AG09319 (cell line): ENCODE results near the gene ACAD11.
"Not testable (repeated sequence)": the region's sequence is repeated elsewhere in the genome, so short reads cannot be mapped to it uniquely, and the experiment has no call there.

Experiments used
- DNase-seq: peaks from one replicate; pipeline ENCODE4 v3.0.0-alpha.2; 2010; ENCODE audit warnings: low read depth; ENCODE audit errors: extremely low read depth
- TF ChIP-seq, protein P1 (sequence below): IDR thresholded peaks from 2 replicates; pipeline ENCODE4 v1.5.1; 2011; ENCODE audit warnings: low read depth, mild to moderate bottlenecking, inconsistent platforms, low read length, moderate library complexity

ACAD11 gene

GRCh38 chr3:132605374-132605792 lies 54.2 kb downstream of the ACAD11 start:
- TF ChIP-seq, protein P1, sequence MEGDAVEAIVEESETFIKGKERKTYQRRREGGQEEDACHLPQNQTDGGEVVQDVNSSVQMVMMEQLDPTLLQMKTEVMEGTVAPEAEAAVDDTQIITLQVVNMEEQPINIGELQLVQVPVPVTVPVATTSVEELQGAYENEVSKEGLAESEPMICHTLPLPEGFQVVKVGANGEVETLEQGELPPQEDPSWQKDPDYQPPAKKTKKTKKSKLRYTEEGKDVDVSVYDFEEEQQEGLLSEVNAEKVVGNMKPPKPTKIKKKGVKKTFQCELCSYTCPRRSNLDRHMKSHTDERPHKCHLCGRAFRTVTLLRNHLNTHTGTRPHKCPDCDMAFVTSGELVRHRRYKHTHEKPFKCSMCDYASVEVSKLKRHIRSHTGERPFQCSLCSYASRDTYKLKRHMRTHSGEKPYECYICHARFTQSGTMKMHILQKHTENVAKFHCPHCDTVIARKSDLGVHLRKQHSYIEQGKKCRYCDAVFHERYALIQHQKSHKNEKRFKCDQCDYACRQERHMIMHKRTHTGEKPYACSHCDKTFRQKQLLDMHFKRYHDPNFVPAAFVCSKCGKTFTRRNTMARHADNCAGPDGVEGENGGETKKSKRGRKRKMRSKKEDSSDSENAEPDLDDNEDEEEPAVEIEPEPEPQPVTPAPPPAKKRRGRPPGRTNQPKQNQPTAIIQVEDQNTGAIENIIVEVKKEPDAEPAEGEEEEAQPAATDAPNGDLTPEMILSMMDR, result no peak
- no peak for DNase-seq

GRCh38 chr3:132600614-132601013 lies 59.0 kb downstream of the ACAD11 start:
- not testable (repeated sequence) for DNase-seq

GRCh38 chr3:132598181-132598580 lies 61.4 kb downstream of the ACAD11 start:
- no peak for DNase-seq

GRCh38 chr3:132597660-132598059 lies 61.9 kb downstream of the ACAD11 start:
- TF ChIP-seq, protein P1, result no peak
- no peak for DNase-seq

More at GRCh38 chr3:132598181-132598580, 61.4 kb downstream of the ACAD11 start:
- TF ChIP-seq, protein P1, result no peak

- TF ChIP-seq, protein P1, result no peak
- DNase-seq, result no peak
Measured at GRCh38 chr3:132596816-132597433, 62.7 kb downstream of the ACAD11 start, which contains the start of gene ACKR4. TSS of gene ACKR4 (plus strand) at chr3:132597270. CDS start at chr3:132600398, 3,128 bp downstream.

DNA sequence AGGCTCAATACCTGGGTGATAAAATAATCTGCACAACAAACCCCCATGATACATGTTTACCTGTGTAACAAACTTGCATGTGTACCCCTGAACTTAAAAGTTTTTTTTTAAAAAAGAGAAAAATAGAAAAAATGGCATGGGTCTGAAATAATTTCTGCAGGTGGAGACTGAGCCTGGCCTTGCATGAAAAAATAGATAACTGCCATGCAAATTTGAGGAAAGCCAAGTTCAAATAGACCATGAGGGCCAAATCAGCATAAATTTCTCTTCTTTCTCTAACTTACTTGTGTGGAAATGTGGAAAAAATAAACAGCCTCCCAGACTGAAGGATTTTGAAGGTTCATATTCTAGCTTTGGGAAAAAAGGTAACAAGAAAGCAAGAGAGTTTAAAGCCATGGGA lies 63.3 kb downstream of the ACAD11 start:
- TF ChIP-seq, protein P1, result no peak
- no peak for DNase-seq

- TF ChIP-seq, protein P1, result no peak
- no peak for DNase-seq
Measured at GRCh38 chr3:132595014-132595413, 64.6 kb downstream of the ACAD11 start.

DNA sequence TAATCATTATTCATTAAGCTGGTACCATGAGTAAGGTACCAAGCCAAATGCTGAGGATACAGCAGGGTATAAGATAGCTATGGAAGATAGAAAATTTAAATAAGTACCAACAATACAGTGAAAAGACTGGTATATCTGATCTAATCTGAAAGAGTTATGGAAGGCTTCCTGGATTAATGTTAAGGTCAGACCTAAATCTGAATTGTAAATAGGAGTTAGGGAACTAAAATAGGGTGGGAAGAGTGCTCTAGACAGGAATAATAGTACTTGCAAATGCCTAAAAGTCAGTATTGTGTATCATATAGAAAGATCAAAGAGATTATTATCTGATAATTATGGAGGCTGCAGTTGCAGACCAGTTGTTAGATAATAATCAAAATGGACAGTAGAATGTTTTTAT lies 65.1 kb downstream of the ACAD11 start:
- no peak for DNase-seq
- TF ChIP-seq, protein P1, result no peak
